HepG2 (cell line): ENCODE results near the gene ISCA1. TPM values are rescaled to one million over a fixed set of nuclear protein-coding genes. Genes with fewer than 3 reads are reported as not detected.

Experiments used
- CEBPB ChIP-seq: IDR thresholded peaks from 2 replicates; pipeline ENCODE4 v1.6.1; 2011; ENCODE audit warnings: low read depth, low read length, improper control_type of control experiment, borderline replicate concordance
- GZF1 ChIP-seq: sonication (generic); formaldehyde crosslinking; IDR thresholded peaks from 2 replicates; pipeline ENCODE4 v1.5.1; 2020; ENCODE audit warnings: mild to moderate bottlenecking, missing genetic modification reagents
- KLF16 ChIP-seq, 2 experiments: sonication (generic) in 1 of 2; formaldehyde crosslinking in 1 of 2; IDR thresholded peaks; 2 replicates each; pipeline versions ENCODE4 v1.6.1 to v1.8.0; 2016 to 2023; ENCODE audit warnings: missing genetic modification reagents in 2 of 2, missing compliant biosample characterization in 1 of 2
- MTA1 ChIP-seq: sonication (generic); formaldehyde crosslinking; IDR thresholded peaks from 2 replicates; pipeline ENCODE4 v1.4.0; 2020; ENCODE audit warnings: missing genetic modification reagents, mild to moderate bottlenecking, borderline replicate concordance
- PITX1 ChIP-seq: sonication (generic); formaldehyde crosslinking; IDR thresholded peaks from 2 replicates; pipeline ENCODE4 v1.5.1; 2020; ENCODE audit warnings: mild to moderate bottlenecking, missing genetic modification reagents
- RBM22 ChIP-seq: fragments of 200-400 bp; formaldehyde crosslinking; optimal IDR thresholded peaks from 2 replicates; pipeline ENCODE3; 2017; ENCODE audit warnings: mild to moderate bottlenecking, low read length, moderate library complexity
- SNRNP70 ChIP-seq: fragments of 200-400 bp; formaldehyde crosslinking; IDR thresholded peaks from 2 replicates; pipeline ENCODE4 v1.6.1; 2017; ENCODE audit warnings: mild to moderate bottlenecking, low read depth, low read length, moderate library complexity
- TEAD2 ChIP-seq: sonication (generic); formaldehyde crosslinking; IDR thresholded peaks from 2 replicates; pipeline ENCODE4 v1.9.0; 2021; ENCODE audit warnings: missing genetic modification reagents
- ZMYM3 ChIP-seq: sonication (generic); formaldehyde crosslinking; IDR thresholded peaks from 2 replicates; pipeline ENCODE4 v1.5.1; 2020; ENCODE audit warnings: mild to moderate bottlenecking, missing genetic modification reagents
- ZNF10 ChIP-seq: sonication (generic); formaldehyde crosslinking; IDR thresholded peaks from 2 replicates; pipeline ENCODE4 v1.4.0; 2020; ENCODE audit warnings: mild to moderate bottlenecking, low read depth, missing genetic modification reagents, borderline replicate concordance
- ZNF138 ChIP-seq: sonication (generic); formaldehyde crosslinking; IDR thresholded peaks from 2 replicates; pipeline ENCODE4 v1.5.0; 2020; ENCODE audit warnings: mild to moderate bottlenecking, low read depth, missing genetic modification reagents
- ZNF292 ChIP-seq: sonication (generic); formaldehyde crosslinking; IDR thresholded peaks from 2 replicates; pipeline ENCODE4 v1.8.1; 2022; ENCODE audit warnings: mild to moderate bottlenecking, low read depth, missing genetic modification reagents, borderline replicate concordance
- ZNF589 ChIP-seq: sonication (generic); formaldehyde crosslinking; conservative IDR thresholded peaks from 2 replicates; pipeline ENCODE4 v1.8.0; 2022; ENCODE audit warnings: mild to moderate bottlenecking, moderate library complexity, missing genetic modification reagents
- ZSCAN29 ChIP-seq: sonication (generic); formaldehyde crosslinking; conservative IDR thresholded peaks from 2 replicates; pipeline ENCODE4 v1.4.0; 2020; ENCODE audit warnings: mild to moderate bottlenecking, missing genetic modification reagents
- polyA plus RNA-seq, 8 experiments: library from polyadenylated mRNA; depleted of rRNA in 3 of 8; stranded (reverse) in 7 of 8; unstranded in 1 of 8; fragments of >200 nt; fragmentation: Illumina TruSeq in 4 of 8; extraction: Trizol in 4 of 8; gene quantifications; 2 replicates each; pipeline versions ENCODE4 v1.2.1 to v1.2.3, GENCODE V29; 2011 to 2016; ENCODE audit warnings: low read depth in 4 of 8, missing spikeins in 1 of 8, mixed read lengths in 1 of 8; ENCODE audit not compliant: insufficient read depth in 1 of 8
- total RNA-seq, 5 experiments: library from RNA; depleted of rRNA; stranded (reverse); fragments of >200 nt; fragmentation: Illumina TruSeq; extraction: Trizol; gene quantifications; 2 replicates each; pipeline ENCODE4 v1.2.3, GENCODE V29; 2016; ENCODE audit warnings: low read depth in 1 of 5
- TF ChIP-seq, protein P1 (sequence below): sonication (generic); formaldehyde crosslinking; IDR thresholded peaks from 2 replicates; pipeline ENCODE4 v1.4.0; 2020; ENCODE audit warnings: missing genetic modification reagents
- TF ChIP-seq, protein P2 (sequence below): sonication (generic); formaldehyde crosslinking; IDR thresholded peaks from 2 replicates; pipeline ENCODE4 v1.4.0; 2020; ENCODE audit warnings: missing genetic modification reagents
- TF ChIP-seq, protein P3 (sequence below): sonication (generic); formaldehyde crosslinking; IDR thresholded peaks from 2 replicates; pipeline ENCODE4 v1.9.0; 2021; ENCODE audit warnings: mild to moderate bottlenecking, missing genetic modification reagents

The ISCA1 gene
- total and polyA plus RNA-seq, 2 of the 13 experiments (the other 11 are each of a cell fraction or from before 2014, with no cell fraction given), result 29.2 to 40.9 TPM

DNA sequence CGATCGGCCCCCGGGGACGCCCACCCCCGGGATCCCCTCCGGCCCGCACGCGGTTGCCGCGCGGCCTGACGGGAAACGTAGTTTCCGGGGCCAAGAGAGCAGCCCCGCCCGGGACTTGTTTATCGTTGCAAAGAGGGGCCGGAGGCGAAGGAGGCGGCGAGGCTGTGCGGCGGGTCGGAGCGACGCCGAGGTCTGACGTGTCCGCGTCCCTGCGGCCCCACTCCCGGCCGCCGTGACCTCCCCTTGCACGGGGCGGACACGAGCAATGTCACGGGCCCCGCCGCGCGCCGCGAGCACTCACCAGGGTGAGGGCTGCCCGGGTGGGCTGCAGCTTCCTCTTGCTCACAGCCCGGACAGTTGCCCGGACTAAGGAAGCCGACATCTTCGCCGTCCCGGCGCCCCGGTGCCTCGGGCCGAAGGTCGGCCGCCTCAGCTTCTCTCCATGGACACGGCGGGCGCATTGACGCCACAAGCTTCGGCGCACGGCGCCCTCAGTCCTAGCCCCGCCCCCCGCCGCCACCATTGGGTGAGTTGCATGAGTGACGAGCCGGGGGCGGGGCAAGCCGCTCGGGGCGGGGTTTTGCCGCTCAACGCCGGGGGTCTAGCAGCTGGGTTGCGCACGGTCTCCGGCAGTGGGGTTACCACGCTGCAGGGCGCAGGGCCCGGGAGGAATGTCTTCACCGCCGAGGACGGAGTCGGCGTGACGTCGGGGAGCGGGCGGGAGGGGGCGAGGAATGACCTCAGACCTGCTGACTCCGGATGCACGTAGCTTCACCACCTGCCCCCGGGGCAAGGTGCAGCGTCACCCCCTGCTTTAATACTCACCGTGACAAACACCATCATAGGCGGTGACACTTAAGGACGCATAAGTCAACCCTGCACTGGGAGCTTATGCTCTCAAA, at the start of gene ISCA1 (continued):
- TF ChIP-seq CEBPB (no peak), GZF1 (no peak; the same call in 1 of the 2 replicates), ZNF589 (peak; percentile 51; the same call in 1 of the 2 replicates), ZSCAN29 (CRISPR knock-in tag) (peak; percentile 78; the same call in 1 of the 2 replicates), KLF16 (CRISPR knock-in tag; IDR thresholded peaks at IDR 0.05) (peak; percentile 32 to 45; a peak in 1 of 4 replicates), MTA1 (CRISPR knock-in tag) (peak; percentile 68; the same call in 1 of the 2 replicates), SNRNP70 (no peak), ZNF292 (CRISPR knock-in tag) (peak; percentile 62; the same call in 1 of the 2 replicates), ZNF10 (CRISPR knock-in tag) (no peak), ZNF138 (CRISPR knock-in tag) (peak; percentile 62; the same call in 1 of the 2 replicates), TEAD2 (CRISPR knock-in tag) (no peak), RBM22 (no peak), PITX1 (no peak), ZMYM3 (CRISPR knock-in tag) (no peak)
- TF ChIP-seq, protein P1, sequence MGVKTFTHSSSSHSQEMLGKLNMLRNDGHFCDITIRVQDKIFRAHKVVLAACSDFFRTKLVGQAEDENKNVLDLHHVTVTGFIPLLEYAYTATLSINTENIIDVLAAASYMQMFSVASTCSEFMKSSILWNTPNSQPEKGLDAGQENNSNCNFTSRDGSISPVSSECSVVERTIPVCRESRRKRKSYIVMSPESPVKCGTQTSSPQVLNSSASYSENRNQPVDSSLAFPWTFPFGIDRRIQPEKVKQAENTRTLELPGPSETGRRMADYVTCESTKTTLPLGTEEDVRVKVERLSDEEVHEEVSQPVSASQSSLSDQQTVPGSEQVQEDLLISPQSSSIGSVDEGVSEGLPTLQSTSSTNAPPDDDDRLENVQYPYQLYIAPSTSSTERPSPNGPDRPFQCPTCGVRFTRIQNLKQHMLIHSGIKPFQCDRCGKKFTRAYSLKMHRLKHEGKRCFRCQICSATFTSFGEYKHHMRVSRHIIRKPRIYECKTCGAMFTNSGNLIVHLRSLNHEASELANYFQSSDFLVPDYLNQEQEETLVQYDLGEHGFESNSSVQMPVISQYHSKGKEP, result 0 out of 2 replicates have a peak, but pooled peaks have one; percentile 33
- TF ChIP-seq, protein P2, sequence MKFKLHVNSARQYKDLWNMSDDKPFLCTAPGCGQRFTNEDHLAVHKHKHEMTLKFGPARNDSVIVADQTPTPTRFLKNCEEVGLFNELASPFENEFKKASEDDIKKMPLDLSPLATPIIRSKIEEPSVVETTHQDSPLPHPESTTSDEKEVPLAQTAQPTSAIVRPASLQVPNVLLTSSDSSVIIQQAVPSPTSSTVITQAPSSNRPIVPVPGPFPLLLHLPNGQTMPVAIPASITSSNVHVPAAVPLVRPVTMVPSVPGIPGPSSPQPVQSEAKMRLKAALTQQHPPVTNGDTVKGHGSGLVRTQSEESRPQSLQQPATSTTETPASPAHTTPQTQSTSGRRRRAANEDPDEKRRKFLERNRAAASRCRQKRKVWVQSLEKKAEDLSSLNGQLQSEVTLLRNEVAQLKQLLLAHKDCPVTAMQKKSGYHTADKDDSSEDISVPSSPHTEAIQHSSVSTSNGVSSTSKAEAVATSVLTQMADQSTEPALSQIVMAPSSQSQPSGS (CRISPR knock-in tag), result peak; percentile 33; the same call in 1 of the 2 replicates
- TF ChIP-seq, protein P3, sequence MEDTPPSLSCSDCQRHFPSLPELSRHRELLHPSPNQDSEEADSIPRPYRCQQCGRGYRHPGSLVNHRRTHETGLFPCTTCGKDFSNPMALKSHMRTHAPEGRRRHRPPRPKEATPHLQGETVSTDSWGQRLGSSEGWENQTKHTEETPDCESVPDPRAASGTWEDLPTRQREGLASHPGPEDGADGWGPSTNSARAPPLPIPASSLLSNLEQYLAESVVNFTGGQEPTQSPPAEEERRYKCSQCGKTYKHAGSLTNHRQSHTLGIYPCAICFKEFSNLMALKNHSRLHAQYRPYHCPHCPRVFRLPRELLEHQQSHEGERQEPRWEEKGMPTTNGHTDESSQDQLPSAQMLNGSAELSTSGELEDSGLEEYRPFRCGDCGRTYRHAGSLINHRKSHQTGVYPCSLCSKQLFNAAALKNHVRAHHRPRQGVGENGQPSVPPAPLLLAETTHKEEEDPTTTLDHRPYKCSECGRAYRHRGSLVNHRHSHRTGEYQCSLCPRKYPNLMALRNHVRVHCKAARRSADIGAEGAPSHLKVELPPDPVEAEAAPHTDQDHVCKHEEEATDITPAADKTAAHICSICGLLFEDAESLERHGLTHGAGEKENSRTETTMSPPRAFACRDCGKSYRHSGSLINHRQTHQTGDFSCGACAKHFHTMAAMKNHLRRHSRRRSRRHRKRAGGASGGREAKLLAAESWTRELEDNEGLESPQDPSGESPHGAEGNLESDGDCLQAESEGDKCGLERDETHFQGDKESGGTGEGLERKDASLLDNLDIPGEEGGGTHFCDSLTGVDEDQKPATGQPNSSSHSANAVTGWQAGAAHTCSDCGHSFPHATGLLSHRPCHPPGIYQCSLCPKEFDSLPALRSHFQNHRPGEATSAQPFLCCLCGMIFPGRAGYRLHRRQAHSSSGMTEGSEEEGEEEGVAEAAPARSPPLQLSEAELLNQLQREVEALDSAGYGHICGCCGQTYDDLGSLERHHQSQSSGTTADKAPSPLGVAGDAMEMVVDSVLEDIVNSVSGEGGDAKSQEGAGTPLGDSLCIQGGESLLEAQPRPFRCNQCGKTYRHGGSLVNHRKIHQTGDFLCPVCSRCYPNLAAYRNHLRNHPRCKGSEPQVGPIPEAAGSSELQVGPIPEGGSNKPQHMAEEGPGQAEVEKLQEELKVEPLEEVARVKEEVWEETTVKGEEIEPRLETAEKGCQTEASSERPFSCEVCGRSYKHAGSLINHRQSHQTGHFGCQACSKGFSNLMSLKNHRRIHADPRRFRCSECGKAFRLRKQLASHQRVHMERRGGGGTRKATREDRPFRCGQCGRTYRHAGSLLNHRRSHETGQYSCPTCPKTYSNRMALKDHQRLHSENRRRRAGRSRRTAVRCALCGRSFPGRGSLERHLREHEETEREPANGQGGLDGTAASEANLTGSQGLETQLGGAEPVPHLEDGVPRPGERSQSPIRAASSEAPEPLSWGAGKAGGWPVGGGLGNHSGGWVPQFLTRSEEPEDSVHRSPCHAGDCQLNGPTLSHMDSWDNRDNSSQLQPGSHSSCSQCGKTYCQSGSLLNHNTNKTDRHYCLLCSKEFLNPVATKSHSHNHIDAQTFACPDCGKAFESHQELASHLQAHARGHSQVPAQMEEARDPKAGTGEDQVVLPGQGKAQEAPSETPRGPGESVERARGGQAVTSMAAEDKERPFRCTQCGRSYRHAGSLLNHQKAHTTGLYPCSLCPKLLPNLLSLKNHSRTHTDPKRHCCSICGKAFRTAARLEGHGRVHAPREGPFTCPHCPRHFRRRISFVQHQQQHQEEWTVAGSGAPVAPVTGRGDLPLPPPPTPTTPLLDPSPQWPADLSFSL, result no peak
